Stimulated activated CD8-positive, alpha-beta memory T cell treated with anti-CD3 and anti-CD28 coated beads, Interleukin-4, amount 100 ng/mL, for 1 hour (primary cell): Measurements from ENCODE around the gene SIRT1.
"Not testable (repeated sequence)": the region's sequence is repeated elsewhere in the genome, so short reads cannot be mapped to it uniquely, and the experiment has no call there.

Experiments
- DNase-seq, 2 donors: peaks; one replicate each; pipeline ENCODE4 v3.0.0-alpha.2; 2020; ENCODE audit warnings: low read depth in 2 of 2, low spot score in 1 of 2

The SIRT1 gene

DNA sequence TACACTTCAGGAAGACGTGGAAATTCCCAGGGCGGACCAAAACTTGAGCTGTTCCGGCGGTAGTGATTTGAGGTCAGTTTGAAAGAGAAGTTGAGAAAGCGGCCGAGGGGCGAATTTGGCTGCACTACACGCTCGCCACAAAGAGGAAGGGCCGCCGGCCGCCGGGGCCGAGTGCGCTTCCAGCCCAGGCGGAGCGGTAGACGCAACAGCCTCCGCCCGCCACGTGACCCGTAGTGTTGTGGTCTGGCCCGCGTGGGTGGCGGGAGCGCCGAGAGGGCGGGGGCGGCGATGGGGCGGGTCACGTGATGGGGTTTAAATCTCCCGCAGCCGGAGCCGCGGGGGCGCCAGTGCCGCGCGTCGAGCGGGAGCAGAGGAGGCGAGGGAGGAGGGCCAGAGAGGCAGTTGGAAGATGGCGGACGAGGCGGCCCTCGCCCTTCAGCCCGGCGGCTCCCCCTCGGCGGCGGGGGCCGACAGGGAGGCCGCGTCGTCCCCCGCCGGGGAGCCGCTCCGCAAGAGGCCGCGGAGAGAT lies at the start of gene SIRT1:
Gene SIRT1, plus strand, starts transcription at position 344 of the 529 bp plus-strand sequence. Its CDS starts 66 bp downstream, at position 410.
- peak; percentile 90 to 92 for DNase-seq

DNA sequence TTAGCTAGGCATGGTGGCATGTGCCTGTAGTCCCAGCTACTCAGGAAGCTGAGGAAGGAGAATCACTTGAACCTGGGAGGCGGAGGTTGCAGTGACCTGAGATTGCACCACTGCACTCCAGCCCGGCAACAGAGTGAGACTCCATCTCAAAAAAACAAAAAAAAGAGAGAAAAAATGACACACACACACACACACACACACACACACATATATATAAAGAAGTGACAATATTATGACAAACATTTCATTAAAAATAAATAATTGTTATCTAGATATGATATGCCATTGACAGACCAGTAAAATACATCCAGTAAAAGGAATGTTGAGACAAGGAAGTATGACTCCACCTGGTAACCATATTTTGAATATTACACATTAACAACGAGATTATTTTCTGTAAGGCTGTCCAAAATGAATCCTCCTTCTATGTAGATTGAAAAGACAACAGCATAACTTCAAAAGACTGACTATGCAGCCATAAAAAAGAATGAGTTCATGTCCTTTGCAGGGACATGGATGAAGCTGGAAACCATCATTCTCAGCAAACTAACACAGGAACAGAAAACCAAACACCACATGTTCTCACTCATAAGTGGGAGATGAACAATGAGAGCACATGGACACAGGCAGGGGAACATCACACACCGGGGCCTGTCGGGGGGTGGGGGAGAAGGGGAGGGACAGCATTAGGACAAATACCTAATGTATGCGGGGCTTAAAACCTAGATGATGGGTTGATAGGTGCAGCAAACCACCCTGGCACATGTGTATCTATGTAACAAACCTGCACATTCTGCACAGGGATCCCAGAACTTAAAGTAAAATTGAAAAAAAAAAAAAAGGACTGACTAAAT lies 48.7 kb upstream of the SIRT1 start:
- DNase-seq, result not testable (repeated sequence)

DNA sequence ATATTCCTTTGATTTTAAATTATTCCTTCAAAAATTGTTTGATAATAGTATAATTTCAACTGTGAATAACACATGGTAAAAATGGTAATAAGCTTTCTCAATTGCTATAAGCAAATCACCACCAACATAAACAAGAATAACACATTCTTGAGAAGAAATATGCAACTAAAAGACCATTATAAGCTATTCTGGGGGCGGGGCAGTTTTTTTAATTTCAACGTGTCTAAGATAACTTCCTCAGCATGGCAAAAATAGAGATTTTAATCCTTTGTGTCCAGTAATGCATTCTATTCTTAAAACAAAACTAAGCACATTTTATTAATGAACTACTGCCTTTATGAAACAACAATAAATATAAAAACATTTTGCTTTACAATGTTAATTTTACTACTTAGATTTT lies 48.0 kb upstream of the SIRT1 start:
- DNase-seq, result no peak

DNA sequence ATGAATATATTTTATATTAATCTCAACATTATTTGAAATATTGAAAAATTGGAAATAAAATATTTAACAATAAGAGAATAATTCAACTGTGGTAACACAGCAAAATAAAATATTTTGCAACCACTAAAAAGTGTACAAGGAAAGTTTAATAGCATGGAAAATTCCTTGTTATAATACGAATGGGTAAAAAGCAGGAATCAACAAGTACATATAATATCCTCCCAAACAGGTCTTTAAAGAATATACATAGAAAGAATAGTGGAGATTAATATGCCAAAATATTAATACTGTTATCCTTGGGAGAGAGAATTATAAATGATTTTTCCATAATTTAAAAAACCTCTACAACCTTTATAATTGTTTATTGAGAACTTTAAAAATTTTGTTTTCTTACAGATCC lies 47.5 kb upstream of the SIRT1 start:
- DNase-seq, result no peak

DNA sequence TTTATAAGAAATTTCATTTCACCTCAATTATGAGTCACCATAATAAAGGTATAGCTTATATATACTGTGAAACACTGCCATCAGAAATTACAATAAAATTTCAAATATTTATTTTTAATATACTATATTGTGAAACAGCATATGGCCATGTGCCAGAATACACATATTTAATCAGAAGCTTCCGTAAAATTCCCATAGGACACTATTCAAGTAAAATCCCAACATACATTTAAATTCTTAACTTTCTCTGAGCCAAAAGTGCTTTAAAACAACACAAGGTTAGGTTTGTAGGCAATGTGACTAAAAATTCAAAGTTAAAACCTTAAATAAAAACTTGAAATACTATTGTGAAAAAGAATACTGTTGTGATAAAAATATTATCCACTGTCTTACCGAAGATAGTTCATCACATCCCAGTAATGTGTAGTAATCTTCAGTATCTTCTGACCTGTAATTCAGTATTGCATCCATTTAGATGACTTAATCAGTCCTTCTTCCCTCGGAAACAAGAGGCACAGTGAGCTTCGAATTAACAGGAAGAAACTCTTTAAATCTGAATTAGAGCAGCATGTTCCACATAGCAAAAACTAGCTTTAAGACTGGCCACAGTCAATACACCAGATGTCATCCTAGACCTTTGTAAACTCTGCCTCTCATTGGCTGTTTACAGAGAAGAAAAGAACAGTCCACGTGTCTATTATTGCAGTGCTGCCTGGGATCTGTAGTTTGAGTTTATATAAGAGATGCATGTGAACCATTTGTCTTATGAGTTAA lies 46.7 kb upstream of the SIRT1 start, which contains the start of gene DNAJC12:
Gene DNAJC12, minus strand, starts transcription at position 648 of the 774 bp plus-strand sequence. Its CDS starts 177 bp downstream, at position 471.
- DNase-seq, result no peak

DNA sequence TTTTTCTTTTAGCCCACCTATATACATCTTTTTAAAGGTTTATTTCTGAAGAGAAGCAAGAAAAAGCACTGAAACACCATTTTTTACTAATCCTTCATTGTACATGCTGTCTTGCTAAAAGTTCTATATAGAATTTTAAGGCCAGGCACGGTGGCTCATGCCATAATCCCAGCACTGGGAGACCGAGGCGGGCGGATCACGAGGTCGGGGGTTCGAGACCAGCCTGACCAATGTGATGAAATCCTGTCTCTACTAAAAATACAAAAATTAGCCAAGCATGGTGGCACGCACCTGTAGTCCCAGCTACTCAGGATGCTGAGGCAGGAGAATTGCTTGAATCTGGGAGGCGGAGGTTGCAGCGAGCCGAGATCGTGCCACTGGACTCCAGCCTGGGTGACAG lies 44.9 kb upstream of the SIRT1 start:
- not testable (repeated sequence) for DNase-seq

DNA sequence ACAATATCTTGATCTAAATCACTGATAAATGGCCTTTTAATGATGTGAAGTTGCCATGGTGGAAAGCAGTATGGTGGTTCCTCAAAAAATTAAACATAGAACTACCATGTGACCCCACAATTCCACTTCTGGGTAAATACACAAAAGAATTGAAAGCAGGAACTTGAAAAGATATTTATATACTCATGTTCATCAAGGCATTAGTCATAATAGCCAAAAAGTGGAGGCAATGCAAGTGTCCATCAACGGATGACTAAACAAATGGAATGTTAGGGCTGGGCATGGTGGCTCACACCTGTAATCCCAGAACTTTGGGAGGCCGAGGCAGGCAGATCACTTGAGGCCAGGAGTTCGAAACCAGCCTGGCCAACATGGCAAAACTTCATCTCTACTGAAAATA lies 44.5 kb upstream of the SIRT1 start:
- no peak for DNase-seq

DNA sequence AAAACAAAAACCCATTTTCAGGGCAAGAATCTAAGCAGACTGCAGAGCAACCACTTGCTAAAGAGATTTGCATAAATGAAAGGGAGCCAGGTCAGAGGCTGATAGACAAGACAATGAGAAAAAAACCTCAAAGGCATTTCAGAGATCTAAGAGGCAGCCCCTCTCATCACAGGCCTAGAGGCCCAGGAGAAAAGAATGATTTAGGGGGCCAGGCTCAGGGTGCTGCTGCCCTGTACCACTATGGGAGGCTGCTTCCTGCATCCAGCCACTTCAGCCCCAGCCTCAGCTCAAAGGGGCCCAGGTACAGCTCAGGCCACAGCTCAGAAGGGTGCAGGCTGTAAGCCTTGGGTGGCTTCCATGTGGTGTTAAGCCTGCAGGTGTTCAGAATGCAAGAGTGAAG lies 42.7 kb upstream of the SIRT1 start:
- DNase-seq, result no peak

DNA sequence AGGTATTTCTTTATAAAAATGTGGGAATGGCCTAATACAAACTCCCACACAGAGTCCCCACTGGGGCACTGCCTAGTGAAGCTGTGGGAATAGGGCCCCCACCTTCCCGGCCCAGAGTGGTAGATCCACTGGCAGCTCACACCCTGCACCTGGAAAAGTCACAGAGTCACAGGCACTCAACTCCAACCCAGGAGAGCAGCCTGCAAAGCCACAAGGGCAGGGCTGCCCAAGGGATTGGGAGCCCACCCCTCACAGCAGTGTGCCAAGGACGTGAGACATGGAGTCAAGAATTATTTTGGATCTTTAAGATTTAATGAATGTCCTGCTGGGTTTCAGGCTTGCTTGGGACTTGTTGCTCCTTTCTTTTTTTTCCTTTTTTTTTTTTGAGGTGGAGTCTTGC lies 41.2 kb upstream of the SIRT1 start:
- DNase-seq, result no peak

DNA sequence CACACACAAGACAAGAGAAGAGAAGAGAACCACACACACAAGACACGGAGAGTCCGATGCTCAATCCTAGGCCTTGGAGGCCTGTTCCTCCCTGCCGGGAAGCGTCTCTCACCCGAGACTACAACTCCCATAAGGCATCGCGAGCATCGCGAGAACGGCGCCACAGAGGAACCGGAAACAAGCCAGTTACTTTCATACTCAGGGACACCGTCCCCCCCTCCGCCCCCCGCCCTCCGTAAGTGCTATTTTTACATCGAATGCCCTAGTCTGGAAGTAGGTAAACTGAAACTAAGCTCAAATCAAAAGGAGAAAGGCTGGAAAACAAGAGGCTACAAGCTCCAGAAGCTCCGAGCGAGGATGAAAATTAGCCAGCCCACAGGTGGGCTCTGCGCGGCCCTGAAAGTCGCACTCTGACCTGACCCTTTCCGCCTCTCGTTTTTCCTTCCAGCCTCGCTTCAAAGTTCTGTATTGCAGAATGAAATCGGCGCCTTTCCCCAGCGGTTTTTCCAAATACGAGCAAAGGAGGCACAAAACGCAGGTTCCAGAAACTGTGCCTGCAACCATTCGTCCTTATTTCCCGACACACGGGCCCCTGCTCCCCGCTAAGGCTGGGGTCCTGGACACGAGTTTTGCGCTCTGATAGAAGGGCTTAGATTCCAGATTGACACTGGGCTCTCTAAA lies 35.0 kb upstream of the SIRT1 start:
- DNase-seq, result peak; percentile 76 to 87

DNA sequence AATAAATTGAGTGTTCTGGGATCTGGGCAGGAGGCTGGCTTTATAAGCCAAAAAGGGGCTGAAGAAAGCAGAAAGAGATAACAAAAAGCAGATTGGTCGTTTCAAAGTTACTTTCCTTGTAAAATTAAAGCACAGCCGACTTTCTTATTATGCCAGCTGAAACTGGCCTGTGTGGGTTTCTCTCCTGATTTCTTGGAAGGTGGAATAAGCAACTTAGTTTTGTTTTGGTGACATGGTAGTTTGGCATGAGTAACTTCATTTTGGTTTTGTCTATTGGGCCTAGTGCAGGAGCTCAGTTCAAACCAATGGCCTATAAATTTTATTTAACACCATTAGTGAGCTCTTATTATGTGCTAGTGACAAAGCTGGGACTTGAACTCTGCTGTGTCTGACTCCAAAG lies 33.3 kb upstream of the SIRT1 start:
- no peak for DNase-seq

DNA sequence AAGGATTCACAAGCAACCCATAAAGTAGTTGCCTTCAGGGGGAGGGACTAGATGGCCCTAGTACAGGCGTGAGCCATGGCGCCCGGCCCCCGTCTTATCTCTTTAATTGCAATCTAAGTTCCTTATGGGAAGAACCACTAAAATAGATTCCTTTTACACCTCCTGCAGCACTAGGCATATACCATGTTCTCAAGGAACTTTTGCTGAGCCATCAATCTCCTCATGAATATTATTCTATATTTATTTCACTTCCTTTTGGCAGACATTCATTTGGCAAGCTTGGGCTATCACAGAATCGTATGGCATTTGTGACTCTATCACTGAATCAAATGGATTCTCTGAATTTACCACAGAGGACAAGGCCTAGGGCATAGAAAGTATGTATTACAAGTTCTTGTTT lies 31.7 kb upstream of the SIRT1 start:
- no peak for DNase-seq

DNA sequence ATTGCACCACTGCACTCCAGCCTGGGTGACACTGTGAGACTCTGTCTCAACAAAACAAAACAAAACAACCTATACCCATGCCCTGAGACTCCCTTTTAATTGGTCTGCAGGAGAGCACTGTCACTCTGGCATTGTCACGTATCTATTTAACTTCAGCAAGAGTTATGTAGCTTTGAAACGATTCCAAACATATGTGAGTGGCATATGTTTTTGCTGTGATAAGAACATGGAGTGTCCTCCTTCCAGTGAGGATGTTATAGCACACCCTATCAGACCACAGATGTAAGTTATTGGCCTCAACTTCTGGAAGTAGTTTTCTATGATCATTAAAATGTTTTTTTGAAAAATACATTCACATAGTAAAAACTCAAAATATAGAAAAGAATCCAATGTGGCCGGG lies 30.9 kb upstream of the SIRT1 start:
- DNase-seq, result no peak

DNA sequence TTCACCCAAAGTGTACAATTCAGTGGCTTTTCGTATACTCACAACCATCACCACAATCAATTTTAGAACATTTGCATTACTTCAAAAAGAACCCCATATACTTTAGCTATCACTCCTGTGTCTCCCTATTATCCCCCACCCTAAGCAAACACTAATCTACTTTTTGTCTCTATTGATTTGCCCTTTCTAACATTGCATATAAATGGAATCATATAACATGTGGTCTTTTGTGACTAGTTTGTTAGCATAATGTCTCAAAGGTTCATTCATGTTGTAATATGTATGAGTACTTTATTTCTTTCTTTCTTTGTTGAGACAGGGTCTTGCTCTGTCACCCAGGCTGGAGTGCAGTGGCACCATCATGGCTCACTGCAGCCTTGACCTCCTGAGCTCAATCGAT lies 25.5 kb upstream of the SIRT1 start:
- DNase-seq, result no peak

DNA sequence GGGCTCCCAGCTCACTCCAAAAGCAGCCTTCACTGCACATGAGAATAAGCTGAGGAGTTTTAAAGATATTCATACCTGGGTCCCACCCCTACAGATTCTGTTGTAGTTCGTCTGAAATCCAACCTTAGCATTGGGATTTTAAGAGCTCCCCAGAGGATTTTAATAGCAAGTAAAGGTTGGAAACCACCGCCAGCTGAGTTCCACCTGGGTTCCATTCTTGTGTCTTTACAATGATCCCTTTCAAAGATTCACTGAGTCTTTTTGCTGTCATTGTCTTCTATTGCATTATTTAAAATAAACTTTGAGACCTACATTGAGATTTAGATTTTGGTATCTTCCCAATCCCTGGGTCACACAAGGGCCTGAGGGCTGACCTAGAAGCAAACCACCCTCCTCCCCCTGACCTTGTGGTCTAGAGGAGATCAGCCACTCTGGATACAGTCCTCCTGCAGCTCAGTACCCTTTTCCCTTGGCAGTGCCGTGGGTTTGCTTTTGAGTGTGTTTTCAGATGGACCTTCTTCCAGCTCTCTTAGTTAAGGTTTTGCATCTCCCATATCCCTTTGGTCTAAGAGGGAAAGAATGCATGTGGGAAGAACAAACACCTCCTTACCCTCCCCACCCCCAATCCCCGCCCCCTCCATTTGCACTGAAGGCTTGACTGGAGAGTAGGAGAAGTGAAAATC lies 22.6 kb upstream of the SIRT1 start:
- DNase-seq, result no peak

DNA sequence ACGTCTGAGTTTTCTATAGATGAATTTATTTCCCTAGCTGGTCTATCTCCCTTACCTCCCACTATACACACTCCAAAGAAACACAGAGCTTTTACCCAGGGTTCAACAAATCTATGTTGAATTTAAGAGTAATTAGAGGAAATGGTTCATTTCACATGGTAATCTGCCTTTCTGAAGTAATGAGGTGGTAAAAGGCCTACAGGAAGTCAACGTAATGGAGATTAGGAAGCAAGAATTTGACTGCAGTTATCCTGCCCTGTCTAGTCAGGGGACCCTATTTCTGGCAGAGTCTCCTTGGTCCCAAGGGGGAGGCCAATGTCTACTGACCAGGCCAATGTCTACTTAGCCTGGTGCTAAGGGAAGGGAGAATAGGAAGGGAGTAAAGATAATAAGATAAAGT lies 21.4 kb upstream of the SIRT1 start:
- no peak for DNase-seq

DNA sequence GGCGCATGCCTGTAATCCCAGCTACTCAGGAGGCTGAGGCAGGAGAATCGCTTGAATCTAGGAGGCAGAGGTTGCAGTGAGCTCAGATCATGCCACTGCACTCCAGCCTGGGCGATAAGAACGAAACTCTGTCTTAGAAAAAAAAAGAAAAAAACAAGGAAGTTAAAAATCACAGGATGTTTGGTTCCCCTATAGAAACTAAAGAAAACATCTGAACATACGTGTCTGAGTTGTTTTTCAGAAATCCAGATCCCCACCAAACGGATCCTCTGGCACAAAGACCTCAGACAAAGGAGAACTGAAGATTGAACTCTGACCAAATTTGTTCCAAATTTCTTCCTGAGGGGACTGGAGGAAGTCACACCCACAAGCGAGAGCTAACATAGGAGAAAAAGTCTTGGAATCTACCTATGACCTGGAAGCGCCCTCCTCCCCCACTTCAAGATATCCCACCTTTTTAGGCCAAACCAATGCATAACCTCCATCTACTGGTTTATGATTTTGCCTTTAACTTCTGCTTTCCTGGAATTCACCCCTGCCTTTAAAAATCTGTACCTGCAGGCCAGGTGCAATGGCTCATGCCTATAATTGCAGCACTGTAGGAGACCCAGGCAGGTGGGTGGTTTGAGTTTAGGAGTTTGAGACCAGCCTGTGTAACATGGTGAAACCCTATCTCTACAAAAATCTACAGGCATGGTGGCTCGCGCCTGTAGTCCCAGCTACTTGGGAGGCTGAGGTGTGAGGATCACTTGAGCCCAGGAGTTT lies 19.7 kb upstream of the SIRT1 start:
- DNase-seq, result no peak

DNA sequence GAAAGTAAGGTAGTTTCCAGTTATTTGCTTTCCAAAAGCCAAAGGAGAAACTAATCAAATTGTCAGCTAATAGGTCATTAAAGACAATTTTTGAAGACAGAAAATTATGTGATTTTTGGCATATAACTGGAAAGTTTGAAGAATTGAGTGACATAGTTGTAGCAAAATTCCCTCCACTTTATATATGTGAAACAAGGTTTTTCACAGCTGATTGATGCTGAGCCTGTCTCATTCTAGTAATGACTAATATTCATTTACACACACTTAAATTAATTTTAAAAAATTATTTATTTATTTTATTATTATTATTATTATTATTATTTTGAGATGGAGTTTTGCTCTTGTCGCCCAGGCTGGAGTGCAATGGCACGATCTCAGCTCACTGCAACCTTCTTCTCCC lies 16.3 kb upstream of the SIRT1 start:
- no peak for DNase-seq

DNA sequence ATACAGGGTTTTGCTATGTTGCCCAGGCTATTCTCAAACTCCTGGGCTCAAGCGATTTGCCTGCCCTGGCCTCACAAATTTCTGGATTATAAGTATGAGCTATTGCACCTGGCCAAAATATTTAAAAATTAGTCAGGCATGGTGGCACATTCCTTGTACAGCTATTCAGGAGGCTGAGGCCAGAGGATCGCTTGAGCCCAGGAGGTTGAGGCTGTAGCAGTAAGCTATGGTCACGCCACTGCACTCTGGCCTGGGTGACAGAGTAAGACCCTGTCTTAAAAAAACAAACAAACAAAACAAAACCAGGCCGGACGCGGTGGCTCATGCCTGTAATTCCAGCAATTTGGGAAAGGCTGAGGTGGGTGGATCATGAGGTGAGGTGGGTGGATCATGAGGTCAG lies 14.5 kb upstream of the SIRT1 start:
- no peak for DNase-seq
